HepG2 (cell line): Measurements from ENCODE around the gene LRRN2. TPM values are rescaled to one million over a fixed set of nuclear protein-coding genes. Genes with fewer than 3 reads are reported as not detected.

ENCODE experiments used
- ATAC-seq: fragments of 200-7000 bp; cut with Tn5 transposase; 3 replicates; pipeline ENCODE4 v1.9.1; 2020; ENCODE audit warnings: mild to moderate bottlenecking, moderate library complexity
- BruUV-seq: library from RNA; stranded (reverse); fragments of 400-500 nt; replicated peaks from 2 replicates; lab custom pipeline; 2021; lab: Mats Ljungman, UMichigan
- CTCF ChIA-PET: fragments of 300-600 bp; formaldehyde crosslinking; extraction: SDS; loops from one replicate; lab custom pipeline; 2021; ENCODE audit warnings: low total read pairs, inconsistent platforms, low intra/inter-chr PET ratio; lab: Yijun Ruan, JAX
- POLR2A ChIA-PET: fragments of 350-600 bp; sonication (Branson Sonifier 250); formaldehyde crosslinking; loops from one replicate; lab custom pipeline; 2020; ENCODE audit warnings: antibody characterized with exemption, inconsistent platforms; lab: Yijun Ruan, JAX
- DNase-seq: peaks from one replicate; pipeline ENCODE4 v3.0.0-alpha.2; 2015; ENCODE audit warnings: low spot score
- FAIRE-seq: peaks from 3 replicates; lab custom pipeline; 2011; peaks lifted over from hg19 to GRCh38; lab: Jason Lieb, UNC
- H2AFZ ChIP-seq: one replicate; pipeline ENCODE4 v1.6.1; 2011; ENCODE audit warnings: low read length, inconsistent platforms
- H3K27ac ChIP-seq: fragments of 300-600 bp; 3 replicates; pipeline ENCODE4 v1.8.0; 2011; ENCODE audit warnings: mixed run types, mild to moderate bottlenecking, mixed read lengths, low read length, inconsistent platforms; ENCODE audit not compliant: insufficient read depth; ENCODE audit errors: extremely low read length
- H3K27me3 ChIP-seq, 2 experiments: fragments of 200-600 bp in 1 of 2; 2 replicates in 1 of 2; 3 replicates in 1 of 2; pipeline versions ENCODE4 v1.6.0 to v1.8.0; 2011; ENCODE audit warnings: low read length in 2 of 2, mild to moderate bottlenecking in 2 of 2, moderate library complexity in 2 of 2, inconsistent platforms in 1 of 2; ENCODE audit not compliant: insufficient read depth in 2 of 2, control insufficient read depth in 1 of 2
- H3K36me3 ChIP-seq, 2 experiments: fragments of 200-600 bp in 1 of 2; replicated peaks in 1 of 2; 2 replicates in 1 of 2; 3 replicates in 1 of 2; pipeline versions ENCODE4 v1.5.1 to v1.8.0; 2011; ENCODE audit warnings: low read length in 2 of 2, inconsistent platforms in 1 of 2; ENCODE audit not compliant: insufficient read depth in 2 of 2, control insufficient read depth in 1 of 2
- H3K4me1 ChIP-seq: 2 replicates; pipeline ENCODE4 v1.5.1; 2012; ENCODE audit warnings: low read length, inconsistent platforms; ENCODE audit not compliant: insufficient read depth
- H3K4me2 ChIP-seq: 2 replicates; pipeline ENCODE4 v1.6.0; 2011; ENCODE audit warnings: low read depth, low read length, inconsistent platforms
- H3K4me3 ChIP-seq, 3 experiments: fragments of 200-600 bp in 1 of 3; sonication (generic), shearing (Covaris generic) in 1 of 3; replicated peaks in 1 of 3; 2 replicates each; pipeline ENCODE4 v1.5.1; 2011 to 2016; ENCODE audit warnings: low read length in 3 of 3, inconsistent platforms in 2 of 3, low read depth in 2 of 3, mild to moderate bottlenecking in 2 of 3, control low read depth in 1 of 3, mixed read lengths in 1 of 3; ENCODE audit not compliant: insufficient read depth in 1 of 3
- H3K79me2 ChIP-seq: one replicate; pipeline ENCODE4 v1.6.1; 2011; ENCODE audit warnings: low read length, inconsistent platforms; ENCODE audit not compliant: insufficient read depth
- H3K9ac ChIP-seq: 2 replicates; pipeline ENCODE4 v1.6.0; 2011; ENCODE audit warnings: mild to moderate bottlenecking, low read depth, low read length, inconsistent platforms; ENCODE audit not compliant: insufficient read depth
- H3K9me3 ChIP-seq: 2 replicates; pipeline ENCODE4 v1.5.1; 2012; ENCODE audit warnings: mild to moderate bottlenecking, low read length
- H4K20me1 ChIP-seq: 2 replicates; pipeline ENCODE4 v1.6.0; 2011; ENCODE audit warnings: inconsistent platforms, mild to moderate bottlenecking, low read length, moderate library complexity; ENCODE audit not compliant: insufficient read depth
- GABPA ChIP-seq, 2 experiments: IDR thresholded peaks; 2 replicates each; pipeline ENCODE4 v1.6.1; 2011 to 2016; ENCODE audit warnings: low read depth in 2 of 2, low read length in 1 of 2, missing biosample characterization in 1 of 2, missing genetic modification characterization in 1 of 2
- TBL1XR1 ChIP-seq: fragments of 150-350 bp; IDR thresholded peaks from 2 replicates; pipeline ENCODE4 v1.6.1; 2014; ENCODE audit warnings: borderline replicate concordance, low read length; ENCODE audit not compliant: partially characterized antibody
- WGBS: methylation state at CpG from one replicate; pipeline ENCODE4 v1.1.6; 2017; ENCODE audit warnings: low lambda C conversion rate; 5-methylcytosine and 5-hydroxymethylcytosine counted together
- in situ Hi-C: cut with HindIII; loops from 2 replicates; pipeline ENCODE4 v1.10.0; 2017; ENCODE audit warnings: low pct_unique_long_range_greater_than_20kb; ENCODE audit not compliant: extremely low pct_ligation_motif_present
- intact Hi-C: fragments of 100-400 bp; cut with micrococcal nuclease; formaldehyde crosslinking; loops from one replicate; pipeline ENCODE4 v1.10.0; 2022; ENCODE audit not compliant: unreplicated experiment
- polyA plus RNA-seq, 8 experiments: library from polyadenylated mRNA; depleted of rRNA in 3 of 8; stranded (reverse) in 7 of 8; unstranded in 1 of 8; fragments of >200 nt; fragmentation: Illumina TruSeq in 4 of 8; extraction: Trizol in 4 of 8; gene quantifications; 2 replicates each; pipeline versions ENCODE4 v1.2.1 to v1.2.3, GENCODE V29; 2011 to 2016; ENCODE audit warnings: low read depth in 4 of 8, missing spikeins in 1 of 8, mixed read lengths in 1 of 8; ENCODE audit not compliant: insufficient read depth in 1 of 8
- total RNA-seq, 5 experiments: library from RNA; depleted of rRNA; stranded (reverse); fragments of >200 nt; fragmentation: Illumina TruSeq; extraction: Trizol; gene quantifications; 2 replicates each; pipeline ENCODE4 v1.2.3, GENCODE V29; 2016; ENCODE audit warnings: low read depth in 1 of 5
- TF ChIP-seq, protein P1 (sequence below): sonication (generic); formaldehyde crosslinking; IDR thresholded peaks from 2 replicates; pipeline ENCODE4 v1.8.1; 2023; ENCODE audit warnings: mild to moderate bottlenecking, missing genetic modification reagents
- TF ChIP-seq, protein P2 (sequence below): IDR thresholded peaks from 2 replicates; pipeline ENCODE4 v1.6.1; 2016; ENCODE audit warnings: low read depth, borderline replicate concordance

Gene LRRN2
- total and polyA plus RNA-seq, 2 of the 13 experiments (the other 11 are each of a cell fraction or from before 2014, with no cell fraction given), result not detected

DNA sequence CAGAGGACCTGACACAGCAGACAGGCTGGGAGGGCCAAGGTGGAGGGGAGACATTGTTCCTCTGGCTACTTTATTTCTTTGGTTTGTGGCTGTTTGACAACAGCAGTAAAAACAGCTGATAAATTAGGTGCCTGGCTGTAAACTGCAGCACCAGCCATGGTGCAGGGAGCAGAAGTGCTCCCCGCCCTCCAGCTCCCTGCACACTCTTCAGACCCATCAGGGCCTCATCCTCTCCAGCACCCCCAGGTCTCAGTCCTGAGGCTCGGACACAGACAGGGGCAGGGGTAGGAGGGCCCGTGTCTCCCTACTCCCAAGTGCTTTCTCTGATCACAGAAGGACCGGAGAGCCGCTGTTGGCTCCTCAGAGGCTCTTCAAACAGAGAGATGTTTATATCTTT is 17.7 kb upstream of the LRRN2 start:
- CTCF ChIA-PET, result no interaction called here
- no peak overlapping the region for H3K27ac ChIP-seq
- H3K4me3 ChIP-seq, result no peak overlapping the region
- H3K36me3 ChIP-seq, result no peaks in the 10 kb centered on the region
- intact Hi-C loops (no loop called here), in situ Hi-C loops (no loop called here)
- H4K20me1 ChIP-seq, result no peaks in the 10 kb centered on the region
- H3K9me3 ChIP-seq, result no peaks in the 10 kb centered on the region
- POLR2A ChIA-PET, result no interaction called here
- ATAC-seq, result no peak
- H3K9ac ChIP-seq, result no peak overlapping the region
- 14% methylated on average over 3 of the region's 5 CpGs for WGBS
- no peak for DNase-seq
- no peaks in the 10 kb centered on the region for H3K4me1 ChIP-seq
- no TSS peak for BruUV-seq
- FAIRE-seq, result no peak
- H3K79me2 ChIP-seq, result no peaks in the 10 kb centered on the region
- peaks cover 0 to 4% of the 10 kb centered on the region in 2 experiments; a peak in 2 of 5 replicates for H3K27me3 ChIP-seq
- no peak overlapping the region for H2AFZ ChIP-seq
- H3K4me2 ChIP-seq, result no peak overlapping the region
- TF ChIP-seq, protein P1, sequence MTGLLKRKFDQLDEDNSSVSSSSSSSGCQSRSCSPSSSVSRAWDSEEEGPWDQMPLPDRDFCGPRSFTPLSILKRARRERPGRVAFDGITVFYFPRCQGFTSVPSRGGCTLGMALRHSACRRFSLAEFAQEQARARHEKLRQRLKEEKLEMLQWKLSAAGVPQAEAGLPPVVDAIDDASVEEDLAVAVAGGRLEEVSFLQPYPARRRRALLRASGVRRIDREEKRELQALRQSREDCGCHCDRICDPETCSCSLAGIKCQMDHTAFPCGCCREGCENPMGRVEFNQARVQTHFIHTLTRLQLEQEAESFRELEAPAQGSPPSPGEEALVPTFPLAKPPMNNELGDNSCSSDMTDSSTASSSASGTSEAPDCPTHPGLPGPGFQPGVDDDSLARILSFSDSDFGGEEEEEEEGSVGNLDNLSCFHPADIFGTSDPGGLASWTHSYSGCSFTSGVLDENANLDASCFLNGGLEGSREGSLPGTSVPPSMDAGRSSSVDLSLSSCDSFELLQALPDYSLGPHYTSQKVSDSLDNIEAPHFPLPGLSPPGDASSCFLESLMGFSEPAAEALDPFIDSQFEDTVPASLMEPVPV (CRISPR knock-in tag), result no peak
- no peak for TF ChIP-seq TBL1XR1

DNA sequence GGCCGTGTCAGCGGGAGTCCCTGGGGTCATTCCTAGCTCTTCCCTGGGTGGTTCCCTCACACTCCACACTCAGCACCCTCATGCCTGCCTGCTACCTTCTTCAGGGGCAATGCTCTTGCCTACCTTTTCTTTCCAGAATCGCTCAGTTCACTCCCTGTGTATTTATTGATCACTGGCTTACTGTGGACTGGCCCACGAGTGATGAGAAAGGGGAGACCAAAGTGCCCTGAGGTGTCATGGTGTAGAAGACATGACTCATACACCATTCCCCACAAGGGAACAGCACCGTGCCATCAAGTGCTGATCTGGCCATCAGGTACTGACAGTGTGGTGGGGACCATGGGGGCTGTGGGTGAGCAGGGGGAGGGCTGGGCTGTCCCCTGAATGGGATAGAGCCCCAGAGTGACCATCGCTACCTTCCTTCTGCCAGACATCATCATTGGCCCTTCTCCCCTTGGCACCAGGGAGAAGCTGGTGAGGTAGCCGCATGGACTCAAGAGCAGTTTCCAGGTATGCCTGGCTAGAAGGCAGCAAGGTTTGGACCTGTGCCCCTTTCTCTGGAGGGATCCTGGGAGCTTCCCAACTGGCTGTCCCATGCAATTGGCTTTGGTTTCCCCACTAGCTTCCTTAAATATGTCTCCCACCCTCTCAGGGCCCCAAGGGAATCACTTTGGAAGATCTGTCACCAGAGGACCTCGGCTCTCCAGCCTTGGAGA is 17.2 kb upstream of the LRRN2 start:
- H3K27ac ChIP-seq, result no peak overlapping the region
- no peak overlapping the region for H3K4me2 ChIP-seq
- H3K79me2 ChIP-seq, result no peaks in the 10 kb centered on the region
- no peak overlapping the region for H2AFZ ChIP-seq
- no peaks in the 10 kb centered on the region for H4K20me1 ChIP-seq
- no peaks in the 10 kb centered on the region for H3K9me3 ChIP-seq
- FAIRE-seq, result no peak
- DNase-seq, result no peak
- H3K4me3 ChIP-seq, result no peak overlapping the region
- WGBS, result 14% methylated on average over 7 of the region's 8 CpGs
- H3K27me3 ChIP-seq, result peaks cover 0 to 4% of the 10 kb centered on the region in 2 experiments; a peak in 1 of 5 replicates
- H3K36me3 ChIP-seq, result no peaks in the 10 kb centered on the region
- TF ChIP-seq GABPA (IDR thresholded peaks at IDR 0.05; ENCODE audit: low read depth, low read length), result no peak
- no peak for TF ChIP-seq GABPA (CRISPR knock-in tag; IDR thresholded peaks at IDR 0.05; ENCODE audit: low read depth)
- TF ChIP-seq, protein P2, sequence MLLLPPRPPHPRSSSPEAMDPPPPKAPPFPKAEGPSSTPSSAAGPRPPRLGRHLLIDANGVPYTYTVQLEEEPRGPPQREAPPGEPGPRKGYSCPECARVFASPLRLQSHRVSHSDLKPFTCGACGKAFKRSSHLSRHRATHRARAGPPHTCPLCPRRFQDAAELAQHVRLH (CRISPR knock-in tag), result no peak
- no TSS peak for BruUV-seq
- H3K9ac ChIP-seq, result no peak overlapping the region
- ChIA-PET CTCF (no interaction called here), POLR2A (no interaction called here)
- H3K4me1 ChIP-seq, result no peaks in the 10 kb centered on the region
- intact Hi-C loops, result no loop called here
- in situ Hi-C loops, result no loop called here
- ATAC-seq, result no peak
